Measurements from ENCODE around the gene GLRX.

The GLRX gene

DNA sequence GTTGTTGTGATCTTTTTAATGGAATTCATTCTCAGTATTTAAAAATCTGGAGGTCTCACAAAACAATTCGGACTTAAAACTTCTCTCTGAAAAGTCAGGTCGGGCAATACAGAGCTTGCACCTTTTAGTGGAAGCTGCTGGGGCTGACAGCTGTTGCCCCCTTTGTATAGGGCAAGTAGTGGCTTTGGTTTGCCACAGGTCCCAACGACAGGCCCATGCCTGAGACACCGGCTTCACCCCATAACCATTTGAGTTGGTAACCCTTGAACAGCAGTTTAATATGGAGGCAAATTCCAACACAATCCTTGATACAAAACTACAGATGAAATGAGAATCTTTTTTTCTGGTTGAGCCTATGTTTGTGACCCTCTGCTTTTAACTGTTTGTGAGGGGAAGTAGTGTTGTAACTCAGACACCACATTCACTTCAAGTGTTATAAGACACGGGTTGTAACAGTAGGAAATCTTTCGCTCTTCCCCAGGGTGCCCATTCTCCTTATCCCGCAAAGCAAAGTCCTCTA is 752 bp upstream of the GLRX start:
- Histone ChIP-seq H3K27ac (ENCODE audit: poor library complexity, severe bottlenecking) (peak overlapping the region; percentile 82), H3K4me3 (ENCODE audit: severe bottlenecking) (peak overlapping the region; percentile 51), H3K27me3 (ENCODE audit: insufficient read depth, poor library complexity, severe bottlenecking) (no peaks in the 10 kb centered on the region), H3K36me3 (ENCODE audit: low read depth) (no peaks in the 10 kb centered on the region), H3K4me1 (ENCODE audit: insufficient read depth, poor library complexity, severe bottlenecking) (peaks cover 20% of the 10 kb centered on the region), H3K9me3 (ENCODE audit: severe bottlenecking) (no peaks in the 10 kb centered on the region)
- TF ChIP-seq, protein P1, sequence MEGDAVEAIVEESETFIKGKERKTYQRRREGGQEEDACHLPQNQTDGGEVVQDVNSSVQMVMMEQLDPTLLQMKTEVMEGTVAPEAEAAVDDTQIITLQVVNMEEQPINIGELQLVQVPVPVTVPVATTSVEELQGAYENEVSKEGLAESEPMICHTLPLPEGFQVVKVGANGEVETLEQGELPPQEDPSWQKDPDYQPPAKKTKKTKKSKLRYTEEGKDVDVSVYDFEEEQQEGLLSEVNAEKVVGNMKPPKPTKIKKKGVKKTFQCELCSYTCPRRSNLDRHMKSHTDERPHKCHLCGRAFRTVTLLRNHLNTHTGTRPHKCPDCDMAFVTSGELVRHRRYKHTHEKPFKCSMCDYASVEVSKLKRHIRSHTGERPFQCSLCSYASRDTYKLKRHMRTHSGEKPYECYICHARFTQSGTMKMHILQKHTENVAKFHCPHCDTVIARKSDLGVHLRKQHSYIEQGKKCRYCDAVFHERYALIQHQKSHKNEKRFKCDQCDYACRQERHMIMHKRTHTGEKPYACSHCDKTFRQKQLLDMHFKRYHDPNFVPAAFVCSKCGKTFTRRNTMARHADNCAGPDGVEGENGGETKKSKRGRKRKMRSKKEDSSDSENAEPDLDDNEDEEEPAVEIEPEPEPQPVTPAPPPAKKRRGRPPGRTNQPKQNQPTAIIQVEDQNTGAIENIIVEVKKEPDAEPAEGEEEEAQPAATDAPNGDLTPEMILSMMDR (IDR thresholded peaks at IDR 0.05; ENCODE audit: poor library complexity, severe bottlenecking) = no peak
- no peak for DNase-seq (ENCODE audit: low spot score)
- ATAC-seq (ENCODE audit: low read depth) = no peak

DNA sequence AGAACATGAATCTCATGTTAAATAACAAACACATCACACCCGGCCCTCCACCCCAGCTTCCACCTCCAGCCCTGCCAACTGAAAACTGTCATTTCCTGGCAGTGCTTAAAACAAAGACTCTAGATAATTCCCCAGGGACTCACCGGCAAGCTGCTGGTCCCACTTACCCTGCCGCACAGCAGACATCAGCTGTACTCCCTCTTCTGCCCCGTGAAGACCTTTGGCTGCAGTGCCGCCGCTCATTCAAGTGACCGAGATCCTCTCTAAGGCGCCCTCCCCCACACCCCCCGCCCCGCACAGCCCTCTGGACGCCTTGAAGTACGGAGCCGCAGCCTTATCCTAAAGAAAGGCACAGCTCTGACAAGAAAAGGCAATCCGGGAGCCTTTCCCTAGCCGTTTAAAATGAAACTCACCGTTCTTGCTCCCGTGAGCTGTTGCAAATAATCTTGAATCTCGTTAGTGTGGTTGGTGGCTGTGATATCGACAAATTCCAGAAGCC is 434 bp downstream of the GLRX start:
- Histone ChIP-seq H3K36me3 (ENCODE audit: low read depth) (no peaks in the 10 kb centered on the region), H3K4me1 (ENCODE audit: insufficient read depth, poor library complexity, severe bottlenecking) (peaks cover 28% of the 10 kb centered on the region), H3K27me3 (ENCODE audit: insufficient read depth, poor library complexity, severe bottlenecking) (no peaks in the 10 kb centered on the region), H3K27ac (ENCODE audit: poor library complexity, severe bottlenecking) (peak overlapping the region; percentile 82), H3K9me3 (ENCODE audit: severe bottlenecking) (no peaks in the 10 kb centered on the region), H3K4me3 (ENCODE audit: severe bottlenecking) (peak overlapping the region; percentile 51)
- no peak for DNase-seq (ENCODE audit: low spot score)
- TF ChIP-seq, protein P1 (IDR thresholded peaks at IDR 0.05; ENCODE audit: poor library complexity, severe bottlenecking) = no peak
- ATAC-seq (ENCODE audit: low read depth) = peak; percentile 19

DNA sequence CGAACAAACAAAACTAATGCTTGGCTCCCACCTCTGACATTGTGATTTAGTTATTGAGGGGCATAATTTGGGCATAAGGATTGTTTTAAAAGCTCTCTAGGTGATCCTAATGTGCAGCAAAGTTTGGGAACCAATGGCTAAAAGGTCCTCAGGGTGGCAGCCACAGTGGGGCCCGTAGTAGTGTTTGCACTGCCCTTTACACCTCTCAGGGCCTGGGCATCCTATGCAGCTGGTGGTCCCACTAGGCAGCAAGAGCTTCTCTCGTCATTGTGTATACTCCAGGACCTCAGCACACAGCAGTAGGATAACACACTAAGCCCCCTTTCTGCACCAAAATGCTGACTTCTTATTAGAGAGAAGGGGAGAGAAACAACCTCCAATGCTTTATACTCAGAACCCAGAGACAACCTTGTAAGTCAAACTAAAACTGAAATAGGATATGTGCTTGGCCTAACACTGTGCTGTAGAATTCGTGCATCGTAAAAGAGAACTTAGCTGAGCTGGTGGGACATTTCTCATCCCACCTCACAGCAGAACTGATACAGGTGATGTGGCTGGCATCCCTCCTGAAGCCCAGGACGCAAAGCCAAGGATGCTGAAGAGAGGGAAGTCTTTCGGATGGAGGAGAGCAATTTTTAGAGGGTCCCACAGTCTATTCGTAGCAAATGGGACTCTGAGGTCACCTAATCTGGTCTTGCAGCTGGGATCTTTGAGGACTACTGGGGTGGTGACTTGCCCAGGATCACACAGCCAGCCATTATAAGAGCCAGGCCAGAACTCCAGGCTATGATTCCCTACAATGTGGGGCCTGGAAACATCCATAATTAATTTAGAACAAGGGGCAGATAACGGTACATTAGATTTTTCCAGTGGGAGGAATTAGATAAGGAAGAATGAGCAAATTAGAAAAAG is 1.2 kb downstream of the GLRX start:
- Histone ChIP-seq H3K9me3 (ENCODE audit: severe bottlenecking) (no peaks in the 10 kb centered on the region), H3K27me3 (ENCODE audit: insufficient read depth, poor library complexity, severe bottlenecking) (no peaks in the 10 kb centered on the region), H3K4me1 (ENCODE audit: insufficient read depth, poor library complexity, severe bottlenecking) (peaks cover 28% of the 10 kb centered on the region), H3K4me3 (ENCODE audit: severe bottlenecking) (peak overlapping the region; percentile 51), H3K27ac (ENCODE audit: poor library complexity, severe bottlenecking) (peak overlapping the region; percentile 82), H3K36me3 (ENCODE audit: low read depth) (peaks cover 7% of the 10 kb centered on the region; the same call in 1 of the 2 replicates)
- no peak for DNase-seq (ENCODE audit: low spot score)
- TF ChIP-seq, protein P1 (IDR thresholded peaks at IDR 0.05; ENCODE audit: poor library complexity, severe bottlenecking) = no peak
- ATAC-seq (ENCODE audit: low read depth) = no peak

DNA sequence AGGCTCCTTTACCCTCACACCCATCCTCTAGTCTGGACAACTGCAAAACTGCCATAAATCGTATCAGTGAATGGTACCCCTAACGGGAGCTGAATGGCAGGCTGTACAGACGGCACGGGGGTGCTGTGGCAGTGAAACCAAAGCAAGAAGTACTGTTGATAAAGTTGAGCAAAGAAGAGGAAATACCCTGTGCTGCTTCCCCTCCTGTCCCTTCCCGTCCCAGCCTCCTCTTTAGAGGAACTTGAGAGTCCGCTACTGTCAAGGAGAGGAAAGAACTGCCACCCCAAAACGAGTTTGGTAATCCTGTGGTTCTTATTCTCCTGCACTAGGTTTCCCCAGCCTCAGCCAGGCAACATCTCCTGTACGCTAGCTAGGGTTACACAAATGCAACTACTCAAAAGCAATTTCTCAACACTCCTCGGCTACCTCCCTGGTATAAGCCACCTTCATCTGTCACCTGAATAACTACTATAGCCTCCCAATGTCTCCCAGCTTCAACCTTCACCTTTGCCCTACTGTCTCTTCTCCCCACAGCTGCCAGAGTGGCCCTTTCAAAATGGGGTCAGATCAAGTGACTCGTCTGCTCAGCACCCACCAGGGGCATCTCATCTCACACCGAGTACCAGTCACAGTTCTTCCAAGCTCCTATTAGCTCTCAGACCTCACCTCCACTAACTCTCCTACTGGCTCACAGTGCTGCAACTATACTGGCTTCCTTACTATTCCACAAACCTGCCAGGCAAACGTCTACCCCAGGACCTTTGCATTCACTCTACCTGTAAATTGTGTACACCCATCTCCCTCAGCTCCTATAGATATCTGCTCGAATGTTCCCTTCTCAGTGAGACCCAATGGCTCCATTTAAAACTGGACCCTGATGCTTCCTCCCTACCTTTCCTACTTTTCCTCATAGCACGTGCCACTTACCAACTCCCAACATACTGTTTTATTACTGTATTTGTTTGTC is 4.1 kb downstream of the GLRX start:
- DNase-seq (ENCODE audit: low spot score) = no peak

More for the DNA sequence above, 4.1 kb downstream of the GLRX start:
- H3K4me1 ChIP-seq (ENCODE audit: insufficient read depth, poor library complexity, severe bottlenecking) = peaks cover 19% of the 10 kb centered on the region
- H3K36me3 ChIP-seq (ENCODE audit: low read depth) = peaks cover 12% of the 10 kb centered on the region
- H3K27me3 ChIP-seq (ENCODE audit: insufficient read depth, poor library complexity, severe bottlenecking) = no peaks in the 10 kb centered on the region
- peak overlapping the region; percentile 32 for H3K27ac ChIP-seq (ENCODE audit: poor library complexity, severe bottlenecking)
- TF ChIP-seq, protein P1 (IDR thresholded peaks at IDR 0.05; ENCODE audit: poor library complexity, severe bottlenecking) = no peak
- H3K9me3 ChIP-seq (ENCODE audit: severe bottlenecking) = no peaks in the 10 kb centered on the region
- ATAC-seq (ENCODE audit: low read depth) = no peak
- no peak overlapping the region for H3K4me3 ChIP-seq (ENCODE audit: severe bottlenecking)
